Measurements from ENCODE around the gene ULK4. TPM values are rescaled to one million over a fixed set of nuclear protein-coding genes. Genes with fewer than 3 reads are reported as not detected.
"Not testable (repeated sequence)": the region's sequence is repeated elsewhere in the genome, so short reads cannot be mapped to it uniquely, and the experiment has no call there.

ULK4 gene
- total RNA-seq, 2 donors from 2014 or later = 28.7 to 38.4 TPM

DNA sequence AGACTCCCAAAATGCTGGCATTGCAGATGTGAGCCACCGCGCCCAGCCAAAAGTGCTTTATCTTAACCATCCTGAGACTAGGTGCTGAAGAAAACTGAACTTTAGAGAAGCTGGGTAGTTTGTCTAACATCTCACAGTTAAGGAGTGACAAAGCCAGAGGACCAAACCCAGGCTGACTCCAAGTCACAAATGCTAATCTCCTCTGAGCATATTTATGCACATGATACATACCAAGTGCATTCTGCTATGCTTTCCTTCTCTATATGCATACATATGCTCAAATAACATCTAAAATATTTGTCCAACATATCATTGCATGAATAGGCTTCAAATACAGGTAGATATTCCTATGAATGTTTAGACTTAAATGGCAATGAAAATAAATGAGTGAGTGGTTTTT, 505.7 kb downstream of the ULK4 start:
- Histone ChIP-seq H3K27me3 (replicated peaks; ENCODE audit: insufficient read depth) (no peaks in the 10 kb centered on the region), H3K4me3 (no peak overlapping the region), H3K9me3 (no peaks in the 10 kb centered on the region), H3K4me1 (ENCODE audit: control insufficient read depth in 1 of 2, low read depth in 2 of 2) (no peaks in the 10 kb centered on the region), H3K27ac (no peak overlapping the region), H3K36me3 (no peaks in the 10 kb centered on the region)
- ATAC-seq (ENCODE audit: insufficient number of reproducible peaks, low FRiP score, low read depth) (no peak), DNase-seq (ENCODE audit: low spot score) (no peak)
- TF ChIP-seq, protein P1, sequence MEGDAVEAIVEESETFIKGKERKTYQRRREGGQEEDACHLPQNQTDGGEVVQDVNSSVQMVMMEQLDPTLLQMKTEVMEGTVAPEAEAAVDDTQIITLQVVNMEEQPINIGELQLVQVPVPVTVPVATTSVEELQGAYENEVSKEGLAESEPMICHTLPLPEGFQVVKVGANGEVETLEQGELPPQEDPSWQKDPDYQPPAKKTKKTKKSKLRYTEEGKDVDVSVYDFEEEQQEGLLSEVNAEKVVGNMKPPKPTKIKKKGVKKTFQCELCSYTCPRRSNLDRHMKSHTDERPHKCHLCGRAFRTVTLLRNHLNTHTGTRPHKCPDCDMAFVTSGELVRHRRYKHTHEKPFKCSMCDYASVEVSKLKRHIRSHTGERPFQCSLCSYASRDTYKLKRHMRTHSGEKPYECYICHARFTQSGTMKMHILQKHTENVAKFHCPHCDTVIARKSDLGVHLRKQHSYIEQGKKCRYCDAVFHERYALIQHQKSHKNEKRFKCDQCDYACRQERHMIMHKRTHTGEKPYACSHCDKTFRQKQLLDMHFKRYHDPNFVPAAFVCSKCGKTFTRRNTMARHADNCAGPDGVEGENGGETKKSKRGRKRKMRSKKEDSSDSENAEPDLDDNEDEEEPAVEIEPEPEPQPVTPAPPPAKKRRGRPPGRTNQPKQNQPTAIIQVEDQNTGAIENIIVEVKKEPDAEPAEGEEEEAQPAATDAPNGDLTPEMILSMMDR (IDR thresholded peaks at IDR 0.05) = no peak

- not testable (repeated sequence) for DNase-seq (ENCODE audit: low spot score); H3K27ac ChIP-seq; H3K4me1 ChIP-seq (ENCODE audit: control insufficient read depth in 1 of 2, low read depth in 2 of 2); H3K9me3 ChIP-seq; ATAC-seq (ENCODE audit: insufficient number of reproducible peaks, low FRiP score, low read depth); H3K4me3 ChIP-seq; H3K36me3 ChIP-seq; H3K27me3 ChIP-seq (replicated peaks; ENCODE audit: insufficient read depth)
Measured at GRCh38 chr3:41453618-41454017, 508.3 kb downstream of the ULK4 start.

- TF ChIP-seq, protein P1 (IDR thresholded peaks at IDR 0.05) = no peak
- H3K4me1 ChIP-seq (ENCODE audit: control insufficient read depth in 1 of 2, low read depth in 2 of 2) = no peaks in the 10 kb centered on the region
- H3K9me3 ChIP-seq = no peaks in the 10 kb centered on the region
- H3K27me3 ChIP-seq (replicated peaks; ENCODE audit: insufficient read depth) = no peaks in the 10 kb centered on the region
- no peak overlapping the region for H3K4me3 ChIP-seq
- no peak overlapping the region for H3K27ac ChIP-seq
- no peak for DNase-seq (ENCODE audit: low spot score)
- no peaks in the 10 kb centered on the region for H3K36me3 ChIP-seq
- ATAC-seq (ENCODE audit: insufficient number of reproducible peaks, low FRiP score, low read depth) = no peak
Measured at GRCh38 chr3:41450416-41451231, 511.3 kb downstream of the ULK4 start.

- TF ChIP-seq, protein P1 (IDR thresholded peaks at IDR 0.05) = no peak
- ATAC-seq (ENCODE audit: insufficient number of reproducible peaks, low FRiP score, low read depth) = no peak
- H3K36me3 ChIP-seq = no peaks in the 10 kb centered on the region
Measured at GRCh38 chr3:41448396-41448795, 513.5 kb downstream of the ULK4 start.

DNA sequence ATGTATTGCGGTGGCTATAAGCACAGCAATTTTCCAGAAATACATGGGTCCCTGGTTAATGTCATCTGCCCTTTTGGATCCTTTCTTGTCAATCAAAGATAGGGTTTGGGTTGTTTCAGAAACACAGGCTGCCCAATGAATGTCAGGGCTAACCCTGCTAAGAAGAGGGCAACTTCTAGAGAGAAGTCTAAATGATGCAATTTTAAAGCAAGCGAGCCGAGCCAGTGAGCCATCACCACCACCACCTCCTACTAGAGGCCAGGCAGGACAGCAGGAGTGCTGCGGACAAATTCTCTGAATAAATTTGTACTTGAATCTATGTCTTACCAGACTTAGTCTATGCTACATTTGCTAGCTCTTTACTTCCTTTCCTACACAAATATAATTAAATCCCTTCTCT, 514.2 kb downstream of the ULK4 start:
- no peaks in the 10 kb centered on the region for H3K36me3 ChIP-seq
- no peak for DNase-seq (ENCODE audit: low spot score)
- H3K4me3 ChIP-seq = no peak overlapping the region
- no peaks in the 10 kb centered on the region for H3K27me3 ChIP-seq (replicated peaks; ENCODE audit: insufficient read depth)
- no peak overlapping the region for H3K27ac ChIP-seq
- TF ChIP-seq, protein P1 (IDR thresholded peaks at IDR 0.05) = no peak
- no peaks in the 10 kb centered on the region for H3K4me1 ChIP-seq (ENCODE audit: control insufficient read depth in 1 of 2, low read depth in 2 of 2)
- no peaks in the 10 kb centered on the region for H3K9me3 ChIP-seq
- ATAC-seq (ENCODE audit: insufficient number of reproducible peaks, low FRiP score, low read depth) = no peak

More at GRCh38 chr3:41448396-41448795, 513.5 kb downstream of the ULK4 start:
- Histone ChIP-seq H3K4me1 (ENCODE audit: control insufficient read depth in 1 of 2, low read depth in 2 of 2) (no peaks in the 10 kb centered on the region), H3K9me3 (no peaks in the 10 kb centered on the region), H3K27me3 (replicated peaks; ENCODE audit: insufficient read depth) (no peaks in the 10 kb centered on the region), H3K4me3 (no peak overlapping the region), H3K27ac (no peak overlapping the region)
- DNase-seq (ENCODE audit: low spot score) = no peak

DNA sequence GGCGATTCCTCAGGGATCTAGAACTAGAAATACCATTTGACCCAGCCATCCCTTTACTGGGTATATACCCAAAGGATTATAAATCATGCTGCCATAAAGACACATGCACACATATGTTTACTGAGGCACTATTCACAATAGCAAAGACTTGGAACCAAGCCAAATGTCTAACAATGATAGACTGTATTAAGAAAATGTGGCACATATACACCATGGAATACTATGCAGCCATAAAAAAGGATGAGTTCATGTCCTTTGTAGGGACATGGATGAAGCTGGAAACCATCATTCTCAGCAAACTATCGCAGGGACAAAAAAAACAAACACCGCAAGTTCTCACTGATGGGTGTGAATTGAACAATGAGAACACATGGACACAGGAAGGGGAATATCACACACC, 515.6 kb downstream of the ULK4 start:
- not testable (repeated sequence) for H3K27me3 ChIP-seq (replicated peaks; ENCODE audit: insufficient read depth); H3K4me3 ChIP-seq; DNase-seq (ENCODE audit: low spot score); H3K9me3 ChIP-seq; ATAC-seq (ENCODE audit: insufficient number of reproducible peaks, low FRiP score, low read depth); H3K36me3 ChIP-seq; H3K27ac ChIP-seq; H3K4me1 ChIP-seq (ENCODE audit: control insufficient read depth in 1 of 2, low read depth in 2 of 2)
